Measurements from ENCODE around the gene CYP46A1.

DNA sequence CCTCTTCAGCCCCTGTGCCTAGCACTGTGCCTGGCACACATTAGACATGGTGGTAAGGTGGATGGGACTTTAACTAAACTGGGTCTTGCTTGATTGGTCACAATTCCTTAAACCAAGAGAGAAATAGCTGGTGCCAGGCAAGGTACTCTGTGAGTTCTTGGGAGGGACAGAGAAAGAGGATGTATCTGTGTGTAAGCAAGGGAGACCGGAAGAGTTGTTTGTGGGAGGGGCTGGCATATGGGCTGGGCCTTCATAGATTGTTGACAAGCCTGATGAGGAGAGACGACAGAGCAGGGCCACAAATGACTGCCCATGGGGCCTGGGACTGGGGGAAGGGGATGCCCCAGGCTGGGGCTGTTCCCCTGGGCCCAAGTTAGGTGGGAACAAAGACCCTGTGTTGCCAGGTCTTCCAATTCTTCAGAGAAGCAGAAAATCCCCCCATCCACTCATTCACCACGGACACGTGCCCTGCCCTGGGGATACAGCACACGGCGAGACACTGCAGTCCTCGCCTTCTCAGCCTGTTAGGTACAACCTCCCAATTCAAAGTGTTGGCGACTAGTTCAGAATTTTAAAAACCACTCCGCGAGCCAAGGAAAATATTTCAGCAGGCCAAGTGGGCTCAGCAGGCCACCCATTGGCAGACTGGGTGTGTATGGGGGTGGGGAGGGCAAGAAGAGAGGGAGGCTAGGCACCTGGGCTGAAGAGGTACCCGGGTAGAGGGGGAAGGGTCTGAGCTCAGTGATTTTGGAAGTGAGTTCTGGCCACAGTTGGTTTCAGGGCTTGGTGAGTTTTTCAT, 11.4 kb upstream of the CYP46A1 start:
- TF ChIP-seq, protein P1, sequence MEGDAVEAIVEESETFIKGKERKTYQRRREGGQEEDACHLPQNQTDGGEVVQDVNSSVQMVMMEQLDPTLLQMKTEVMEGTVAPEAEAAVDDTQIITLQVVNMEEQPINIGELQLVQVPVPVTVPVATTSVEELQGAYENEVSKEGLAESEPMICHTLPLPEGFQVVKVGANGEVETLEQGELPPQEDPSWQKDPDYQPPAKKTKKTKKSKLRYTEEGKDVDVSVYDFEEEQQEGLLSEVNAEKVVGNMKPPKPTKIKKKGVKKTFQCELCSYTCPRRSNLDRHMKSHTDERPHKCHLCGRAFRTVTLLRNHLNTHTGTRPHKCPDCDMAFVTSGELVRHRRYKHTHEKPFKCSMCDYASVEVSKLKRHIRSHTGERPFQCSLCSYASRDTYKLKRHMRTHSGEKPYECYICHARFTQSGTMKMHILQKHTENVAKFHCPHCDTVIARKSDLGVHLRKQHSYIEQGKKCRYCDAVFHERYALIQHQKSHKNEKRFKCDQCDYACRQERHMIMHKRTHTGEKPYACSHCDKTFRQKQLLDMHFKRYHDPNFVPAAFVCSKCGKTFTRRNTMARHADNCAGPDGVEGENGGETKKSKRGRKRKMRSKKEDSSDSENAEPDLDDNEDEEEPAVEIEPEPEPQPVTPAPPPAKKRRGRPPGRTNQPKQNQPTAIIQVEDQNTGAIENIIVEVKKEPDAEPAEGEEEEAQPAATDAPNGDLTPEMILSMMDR (conservative IDR thresholded peaks at IDR 0.05 in 1 of 2, IDR thresholded peaks at IDR 0.05 in 1 of 2; ENCODE audit: extremely low read depth in 1 of 2, insufficient read depth in 1 of 2, low read depth in 1 of 2, low read length in 2 of 2): no peak
- TF ChIP-seq EZH2 (IDR thresholded peaks at IDR 0.05; ENCODE audit: borderline replicate concordance, low read length): no peak

Measured in mammary epithelial cell (primary cell).